Measurements from ENCODE around the gene RAMACL. TPM values are rescaled to one million over a fixed set of nuclear protein-coding genes. Genes with fewer than 3 reads are reported as not detected.

Gene RAMACL
- total RNA-seq, 1 donor from 2014 or later = 2.6 TPM

GRCh38 chr6:166533205-166533824 is 53.2 kb downstream of the RAMACL start:
- DNase-seq (ENCODE audit: low read depth in 2 of 2) = no peak

Other genes starting within 250 kb of the RAMACL start
- gene SFT2D1, start 244.1 kb downstream of the RAMACL start, total RNA-seq = 19.2 and 19.8 TPM in 2 replicates
- gene MPC1, start 203.7 kb downstream of the RAMACL start, total RNA-seq = 15.3 and 18.1 TPM in 2 replicates
- gene RPS6KA2, start 40.6 kb upstream of the RAMACL start, total RNA-seq = 121 and 168 TPM in 2 replicates

All from lung microvascular endothelial cell (primary cell).